Neural cell (in vitro differentiated cells): Measurements from ENCODE around the gene ITGAD. TPM values are rescaled to one million over a fixed set of nuclear protein-coding genes. Genes with fewer than 3 reads are reported as not detected.

Source experiments
- H2AFZ ChIP-seq: fragments of 200-600, 300-800 bp; sonication (generic), shearing (Covaris generic); 2 replicates; pipeline ENCODE4 v1.6.0; 2014; ENCODE audit warnings: low read depth, mild to moderate bottlenecking, antibody characterized with exemption, low read length, moderate library complexity
- H3F3A ChIP-seq: fragments of 200-600 bp; shearing (Covaris generic); 2 replicates; pipeline ENCODE4 v1.6.1; 2016; ENCODE audit warnings: mild to moderate bottlenecking, moderate library complexity, mixed read lengths, antibody characterized with exemption, low read length; ENCODE audit not compliant: insufficient read depth, poor library complexity, severe bottlenecking
- H3K27ac ChIP-seq: fragments of 200-600, 300-800 bp; sonication (generic), shearing (Covaris generic); 2 replicates; pipeline ENCODE4 v1.5.1; 2014; ENCODE audit warnings: mild to moderate bottlenecking, low read length, moderate library complexity
- H3K27me3 ChIP-seq: fragments of 300-800, 200-600 bp; sonication (generic), shearing (Covaris generic); 2 replicates; pipeline ENCODE4 v1.6.0; 2014; ENCODE audit warnings: mild to moderate bottlenecking, low read depth, low read length, moderate library complexity; ENCODE audit not compliant: insufficient read depth
- H3K36me3 ChIP-seq: fragments of 300-800, 200-600 bp; sonication (generic), shearing (Covaris generic); 2 replicates; pipeline ENCODE4 v1.5.1; 2014; ENCODE audit warnings: mild to moderate bottlenecking, antibody characterized with exemption, low read length, moderate library complexity; ENCODE audit not compliant: insufficient read depth
- H3K4me2 ChIP-seq: fragments of 300-800, 200-600 bp; sonication (generic), shearing (Covaris generic); 2 replicates; pipeline ENCODE4 v1.6.0; 2014; ENCODE audit warnings: mild to moderate bottlenecking, low read length
- H3K4me3 ChIP-seq: fragments of 300-800, 200-600 bp; sonication (generic), shearing (Covaris generic); 2 replicates; pipeline ENCODE4 v1.5.1; 2014; ENCODE audit warnings: mild to moderate bottlenecking, low read length, moderate library complexity
- H3K79me2 ChIP-seq: fragments of 200-600 bp; shearing (Covaris generic); replicated peaks from 2 replicates; pipeline ENCODE4 v1.6.0; 2014; ENCODE audit warnings: mild to moderate bottlenecking, low read length, moderate library complexity; ENCODE audit not compliant: insufficient read depth
- H3K9ac ChIP-seq: fragments of 300-800, 200-600 bp; sonication (generic), shearing (Covaris generic); 2 replicates; pipeline ENCODE4 v1.6.1; 2016; ENCODE audit warnings: mild to moderate bottlenecking, low read length, mixed read lengths
- H3K9me2 ChIP-seq: fragments of 200-600 bp; shearing (Covaris generic); 2 replicates; pipeline ENCODE4 v1.6.1; 2016; ENCODE audit warnings: mild to moderate bottlenecking, low read length, mixed read lengths; ENCODE audit not compliant: insufficient read depth
- H3K9me3 ChIP-seq: fragments of 200-600, 300-800 bp; sonication (generic), shearing (Covaris generic); 2 replicates; pipeline ENCODE4 v1.6.1; 2016; ENCODE audit warnings: mild to moderate bottlenecking, mixed run types, low read length, moderate library complexity, mixed read lengths
- H4K20me1 ChIP-seq: fragments of 200-600 bp; shearing (Covaris generic); 2 replicates; pipeline ENCODE4 v1.6.1; 2016; ENCODE audit warnings: mild to moderate bottlenecking, mixed run types; ENCODE audit not compliant: insufficient read depth
- CTCF ChIP-seq: fragments of 450-650 bp; IDR thresholded peaks from 2 replicates; pipeline ENCODE4 v1.5.1; 2014; ENCODE audit warnings: antibody characterized with exemption, mild to moderate bottlenecking, moderate library complexity; ENCODE audit not compliant: poor library complexity, severe bottlenecking
- EP300 ChIP-seq: fragments of 450-650 bp; conservative IDR thresholded peaks from 2 replicates; pipeline ENCODE4 v1.6.1; 2014; ENCODE audit warnings: antibody characterized with exemption, mild to moderate bottlenecking, moderate library complexity; ENCODE audit not compliant: poor library complexity, severe bottlenecking
- EZH2 ChIP-seq: fragments of 200-600, 300-800 bp; shearing (Covaris generic), sonication (generic); IDR thresholded peaks from 2 replicates; pipeline ENCODE4 v1.6.1; 2014; ENCODE audit warnings: antibody characterized with exemption, low read length, borderline replicate concordance, mild to moderate bottlenecking; ENCODE audit not compliant: insufficient read depth, poor library complexity, severe bottlenecking
- MXI1 ChIP-seq: fragments of 450-650 bp; conservative IDR thresholded peaks from 2 replicates; pipeline ENCODE4 v1.6.1; 2014; ENCODE audit warnings: antibody characterized with exemption, mild to moderate bottlenecking; ENCODE audit not compliant: poor library complexity, severe bottlenecking
- POLR2AphosphoS5 ChIP-seq: IDR thresholded peaks from 2 replicates; pipeline ENCODE4 v1.6.1; 2012
- RAD21 ChIP-seq: fragments of 450-650 bp; conservative IDR thresholded peaks from 2 replicates; pipeline ENCODE4 v1.6.1; 2014; ENCODE audit warnings: antibody characterized with exemption, mild to moderate bottlenecking, moderate library complexity
- REST ChIP-seq: IDR thresholded peaks from 2 replicates; pipeline ENCODE4 v1.6.1; 2012; ENCODE audit warnings: borderline replicate concordance
- SMC3 ChIP-seq: fragments of 450-650 bp; conservative IDR thresholded peaks from 2 replicates; pipeline ENCODE4 v1.6.1; 2014; ENCODE audit warnings: antibody characterized with exemption, mild to moderate bottlenecking, moderate library complexity; ENCODE audit not compliant: poor library complexity
- TAF1 ChIP-seq: IDR thresholded peaks from 2 replicates; pipeline ENCODE4 v1.6.1; 2012; ENCODE audit warnings: low read depth
- polyA plus RNA-seq: library from polyadenylated mRNA; depleted of rRNA; stranded (reverse); fragments of >200 nt; gene quantifications from 2 replicates; pipeline ENCODE4 v1.2.3, GENCODE V29; 2014

ITGAD gene
- polyA plus RNA-seq, 1 donor from 2014 or later, result not detected

- Histone ChIP-seq H3K36me3 (no peaks in the 10 kb centered on the region), H3K9ac (no peak overlapping the region), H3K4me3 (no peak overlapping the region), H3K79me2 (no peaks in the 10 kb centered on the region), H3K4me2 (no peak overlapping the region), H3K27ac (no peak overlapping the region), H2AFZ (no peak overlapping the region), H3K9me2 (no peaks in the 10 kb centered on the region), H3K9me3 (no peaks in the 10 kb centered on the region), H3K27me3 (no peaks in the 10 kb centered on the region), H4K20me1 (no peaks in the 10 kb centered on the region), H3F3A (no peaks in the 10 kb centered on the region)
- TF ChIP-seq REST (no peak), SMC3 (no peak), CTCF (no peak), POLR2AphosphoS5 (no peak), RAD21 (no peak), EZH2 (no peak), EP300 (no peak), TAF1 (no peak), MXI1 (no peak)
Observed at GRCh38 chr16:31410082-31410481, 16.9 kb downstream of the ITGAD start.

- H3K9me2 ChIP-seq, result no peaks in the 10 kb centered on the region
- H3K4me3 ChIP-seq, result no peak overlapping the region
- no peak overlapping the region for H3K9ac ChIP-seq
- H3F3A ChIP-seq, result no peaks in the 10 kb centered on the region
- no peaks in the 10 kb centered on the region for H3K79me2 ChIP-seq
- no peaks in the 10 kb centered on the region for H3K9me3 ChIP-seq
- H3K27ac ChIP-seq, result no peak overlapping the region
- TF ChIP-seq RAD21 (no peak), SMC3 (no peak), EZH2 (no peak), POLR2AphosphoS5 (no peak), TAF1 (no peak), EP300 (no peak), REST (no peak), MXI1 (no peak), CTCF (no peak)
- H4K20me1 ChIP-seq, result no peaks in the 10 kb centered on the region
- no peak overlapping the region for H3K4me2 ChIP-seq
- no peaks in the 10 kb centered on the region for H3K36me3 ChIP-seq
- no peak overlapping the region for H2AFZ ChIP-seq
- H3K27me3 ChIP-seq, result no peaks in the 10 kb centered on the region
Observed at GRCh38 chr16:31411024-31411844, 18.1 kb downstream of the ITGAD start.
